Right renal pelvis (tissue), 4 donors: ENCODE measurements around the gene TFAP2C. TPM values are rescaled to one million over a fixed set of nuclear protein-coding genes. Genes with fewer than 3 reads are reported as not detected.
"Not testable (repeated sequence)": the region's sequence is repeated elsewhere in the genome, so short reads cannot be mapped to it uniquely, and the experiment has no call there.

Experiments
- DNase-seq, 4 donors: peaks; one replicate each; pipeline ENCODE4 v3.0.0-alpha.2; 2013; ENCODE audit warnings: low read depth in 4 of 4, low spot score in 3 of 4, missing footprints in 1 of 4
- polyA plus RNA-seq, 4 donors: library from polyadenylated mRNA; unstranded; fragments of 120-200 nt; gene quantifications; one replicate each; pipeline ENCODE4 v1.2.1, GENCODE V29; 2013; ENCODE audit not compliant: insufficient read length in 4 of 4

Gene TFAP2C
- polyA plus RNA-seq, 4 donors, result 0.82 to 1.3 (median 1.1) TPM

GRCh38 chr20:56614196-56614595 lies 14.9 kb upstream of the TFAP2C start:
- DNase-seq, result no peak

GRCh38 chr20:56616716-56617115 lies 12.4 kb upstream of the TFAP2C start:
- DNase-seq, result no peak

DNA sequence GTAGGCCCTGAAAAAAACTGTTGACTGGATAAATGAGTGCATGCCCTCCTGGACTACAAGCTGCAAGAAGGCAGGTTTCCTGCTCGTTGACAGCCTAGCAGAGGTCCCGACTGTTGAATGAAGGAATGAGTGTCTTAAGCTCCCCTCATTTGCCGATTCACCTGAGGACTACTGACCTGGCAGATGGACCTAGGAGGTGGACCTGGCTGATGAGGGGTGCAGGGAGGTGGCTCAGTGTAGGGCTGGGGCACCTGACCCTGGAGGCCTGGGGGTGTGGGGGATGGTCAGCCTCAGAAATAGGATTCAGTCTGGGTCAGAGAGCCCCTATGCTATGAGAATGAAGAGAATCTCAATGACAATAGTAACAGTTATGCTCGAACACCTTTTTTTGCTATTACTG lies 11.6 kb upstream of the TFAP2C start:
- DNase-seq, result no peak

DNA sequence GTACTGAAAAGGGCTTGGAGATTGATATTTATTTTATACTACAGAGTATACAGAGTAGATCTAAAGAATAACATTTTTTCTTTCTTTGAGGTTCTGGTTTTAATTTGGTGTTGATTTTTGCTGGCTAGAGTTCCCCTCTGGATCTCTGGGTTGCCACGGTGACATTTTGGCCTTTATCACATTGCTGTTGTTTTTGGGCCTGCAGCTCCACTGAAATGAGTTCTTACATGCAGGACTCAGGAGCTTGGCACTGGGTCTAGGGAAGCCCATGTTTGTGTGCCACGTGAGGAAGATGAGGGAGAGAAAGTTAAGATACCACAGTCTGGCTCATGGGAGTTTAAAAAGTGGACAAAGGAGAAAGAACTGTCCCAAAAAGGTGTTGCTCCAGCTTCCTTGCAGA lies 7.4 kb upstream of the TFAP2C start:
- DNase-seq, result no peak

- DNase-seq, result not testable (repeated sequence)
Measured at GRCh38 chr20:56623930-56624329, 5.2 kb upstream of the TFAP2C start.

DNA sequence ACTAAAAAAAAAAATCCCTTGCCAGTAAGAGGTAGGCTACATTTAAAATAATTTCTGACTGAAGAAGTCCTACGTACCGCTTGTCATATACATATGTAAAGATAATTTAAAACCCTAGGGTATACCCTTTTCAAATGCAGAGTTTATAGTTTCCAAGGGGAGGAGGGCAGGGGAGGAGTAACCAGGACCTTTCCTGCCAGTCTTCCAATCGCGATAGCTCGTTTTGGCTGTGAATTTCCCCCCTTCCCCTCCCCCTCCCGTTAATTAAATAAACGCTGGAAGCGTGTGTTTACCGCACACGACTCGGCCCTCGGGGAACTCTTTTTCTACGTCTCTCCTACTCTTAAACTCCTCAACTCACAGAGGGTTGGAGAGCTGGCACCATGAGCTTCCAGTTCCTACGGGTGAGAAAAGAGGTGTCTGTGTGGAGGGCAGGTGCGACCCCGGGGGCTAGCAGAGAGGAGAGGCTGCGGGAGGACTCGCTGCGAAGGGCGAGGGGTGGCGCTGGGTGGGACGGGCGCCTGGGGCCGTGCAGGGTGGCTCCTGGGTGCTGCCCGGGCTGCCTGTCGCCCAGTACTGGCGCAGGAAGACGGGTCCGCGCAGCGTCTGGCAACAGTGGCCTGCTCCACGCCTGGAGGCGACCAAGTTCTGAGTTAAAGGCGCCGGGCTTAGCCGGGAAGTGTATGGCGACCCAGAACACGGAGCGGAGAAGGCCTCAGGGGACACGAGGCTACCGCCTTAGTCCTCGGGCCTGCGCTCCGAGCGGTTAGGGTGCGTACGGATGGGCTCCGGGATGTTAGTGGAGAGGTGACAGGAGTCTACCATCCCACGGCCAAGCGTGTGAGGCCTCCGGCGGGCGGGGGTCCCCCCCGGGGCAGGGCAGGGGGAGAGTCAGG lies 4.1 kb upstream of the TFAP2C start:
- DNase-seq, result no peak

GRCh38 chr20:56625837-56626236 lies 3.3 kb upstream of the TFAP2C start:
- DNase-seq, result no peak

GRCh38 chr20:56626367-56627121 lies 2.6 kb upstream of the TFAP2C start:
- DNase-seq, result no peak

DNA sequence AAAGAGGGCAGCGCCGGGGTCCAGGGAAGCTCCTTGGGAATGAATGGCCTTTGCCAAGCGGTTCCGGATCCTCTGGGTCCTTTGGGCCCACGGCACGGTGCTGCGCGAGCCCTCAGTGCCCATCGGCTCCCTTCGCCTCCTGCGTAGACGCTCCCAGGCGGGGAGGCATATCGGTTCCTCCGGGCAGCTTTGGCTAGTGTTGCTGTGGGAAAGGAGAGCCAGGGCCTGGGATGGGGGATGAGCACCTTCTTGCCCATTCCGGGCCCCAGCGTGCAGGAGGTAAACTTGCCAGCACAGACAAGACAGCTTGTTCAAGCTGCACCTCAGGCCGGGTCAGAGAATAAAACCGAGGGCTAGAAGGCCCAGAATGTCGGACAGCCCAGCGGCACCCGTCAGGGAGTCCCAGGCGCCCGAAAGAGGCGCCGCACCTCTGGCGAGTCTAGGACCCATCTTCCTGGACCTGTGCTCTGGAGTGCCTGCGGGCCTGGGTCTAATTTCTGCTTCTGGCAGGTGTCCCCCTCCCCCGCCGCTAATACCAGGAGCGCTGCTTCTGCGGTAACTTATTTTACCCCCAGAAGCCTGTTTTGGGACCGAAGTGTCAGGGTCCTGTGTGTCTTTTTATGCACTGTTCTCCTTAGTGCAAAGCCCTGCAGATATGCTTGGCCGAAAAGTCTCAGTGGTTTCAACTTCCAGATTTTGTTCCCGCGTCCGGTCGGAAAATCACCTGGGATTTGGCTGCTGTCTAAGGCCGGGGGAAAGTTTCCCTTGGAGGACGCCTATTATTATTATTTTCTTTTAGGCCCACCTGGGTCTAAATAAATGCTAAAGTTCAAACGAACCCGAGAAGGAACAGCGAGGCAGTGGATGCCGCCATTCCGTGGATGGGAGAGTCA lies 1.7 kb upstream of the TFAP2C start:
- no peak for DNase-seq

- no peak for DNase-seq
Measured at GRCh38 chr20:56628015-56628872, 862 bp upstream of the TFAP2C start.

DNA sequence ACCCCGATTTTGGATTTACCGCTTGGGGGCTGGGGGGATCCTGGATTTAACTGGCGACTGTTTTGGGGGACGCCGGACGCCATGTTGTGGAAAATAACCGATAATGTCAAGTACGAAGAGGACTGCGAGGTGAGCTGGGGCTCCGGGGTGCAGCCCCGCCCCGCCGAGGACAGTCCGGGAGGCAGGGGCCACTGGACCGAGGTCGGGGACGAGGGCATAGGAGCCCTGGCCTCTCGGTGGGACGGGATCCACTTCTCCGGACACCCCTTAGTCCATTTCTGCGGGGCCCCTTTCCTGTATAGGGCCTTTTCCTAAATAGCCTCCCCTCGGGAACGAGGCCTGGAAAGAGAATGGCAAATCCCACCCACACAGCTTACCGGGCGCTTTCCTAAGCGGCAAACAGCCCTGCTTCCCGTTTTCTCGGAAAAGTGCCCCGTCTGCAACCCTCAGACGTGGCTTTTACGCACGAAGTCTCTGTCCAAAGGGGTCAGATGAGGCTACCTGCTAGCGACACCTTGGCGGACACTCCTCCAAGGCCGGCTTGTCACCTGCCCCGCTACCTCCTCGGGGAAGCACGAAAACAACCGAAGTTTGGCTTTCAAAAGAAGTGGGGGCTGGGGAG lies 469 bp downstream of the TFAP2C start:
- no peak for DNase-seq

- DNase-seq, result peak in 1 of 4 donors; percentile 48
Measured at GRCh38 chr20:56630086-56630493, 984 bp downstream of the TFAP2C start.

DNA sequence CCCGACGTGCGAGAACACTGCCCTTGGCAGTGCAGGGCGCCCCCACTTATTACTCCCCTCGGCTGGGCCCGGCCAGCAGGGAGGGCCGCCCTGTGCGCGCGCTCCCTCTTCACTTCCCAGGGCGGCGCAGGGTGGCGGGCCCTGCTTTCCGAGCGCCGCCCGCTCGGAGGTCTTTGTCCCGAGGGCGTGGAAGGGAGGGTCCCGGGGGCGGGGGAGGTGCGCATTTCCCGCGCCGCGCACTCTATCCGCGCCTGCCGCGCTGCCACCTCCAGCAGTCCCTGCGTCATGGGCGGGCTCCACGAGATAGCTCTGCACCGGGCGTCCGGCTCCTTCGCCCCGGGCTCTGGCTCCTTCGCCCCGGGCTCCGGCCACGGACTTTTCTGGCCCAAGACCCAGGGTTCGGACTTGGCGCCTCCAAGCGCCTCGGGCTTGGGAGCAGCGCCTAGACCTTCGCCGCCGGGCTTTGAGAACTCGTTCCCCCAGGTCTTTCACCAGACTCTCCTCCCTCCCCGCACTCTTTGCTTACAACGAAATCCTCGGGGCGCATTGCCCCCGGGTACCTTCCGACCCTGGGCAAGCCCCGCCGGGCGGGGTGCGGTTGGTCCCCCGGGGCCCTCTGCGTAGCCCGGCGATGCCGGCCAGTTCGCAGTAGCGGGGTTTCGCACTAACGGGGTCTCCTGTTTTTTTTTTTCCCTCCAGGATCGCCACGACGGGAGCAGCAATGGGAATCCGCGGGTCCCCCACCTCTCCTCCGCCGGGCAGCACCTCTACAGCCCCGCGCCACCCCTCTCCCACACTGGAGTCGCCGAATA lies 1.6 kb downstream of the TFAP2C start:
- no peak for DNase-seq

GRCh38 chr20:56631318-56631989 lies 2.3 kb downstream of the TFAP2C start:
- DNase-seq, result no peak

- DNase-seq, result no peak
Measured at GRCh38 chr20:56631990-56632327, 2.9 kb downstream of the TFAP2C start.

DNA sequence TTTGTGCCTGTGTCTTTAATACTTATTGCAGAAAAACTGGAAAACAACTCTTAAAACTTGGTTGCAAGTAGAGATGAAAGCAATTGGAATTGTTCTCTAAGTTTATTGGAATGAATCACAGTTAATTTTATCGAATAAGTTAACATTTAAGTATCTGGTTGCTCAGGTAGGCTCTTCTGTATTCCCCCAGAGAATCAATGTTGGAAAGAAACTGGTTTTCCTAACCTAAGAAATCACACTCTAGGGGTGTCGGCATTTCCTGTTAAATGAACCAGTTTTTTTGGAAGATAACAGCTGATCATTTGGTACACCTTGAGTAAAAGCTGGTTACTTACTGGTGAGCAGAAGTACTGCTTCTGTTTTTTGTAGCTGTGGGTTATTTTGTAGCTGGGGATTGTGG lies 5.2 kb downstream of the TFAP2C start:
- no peak for DNase-seq

DNA sequence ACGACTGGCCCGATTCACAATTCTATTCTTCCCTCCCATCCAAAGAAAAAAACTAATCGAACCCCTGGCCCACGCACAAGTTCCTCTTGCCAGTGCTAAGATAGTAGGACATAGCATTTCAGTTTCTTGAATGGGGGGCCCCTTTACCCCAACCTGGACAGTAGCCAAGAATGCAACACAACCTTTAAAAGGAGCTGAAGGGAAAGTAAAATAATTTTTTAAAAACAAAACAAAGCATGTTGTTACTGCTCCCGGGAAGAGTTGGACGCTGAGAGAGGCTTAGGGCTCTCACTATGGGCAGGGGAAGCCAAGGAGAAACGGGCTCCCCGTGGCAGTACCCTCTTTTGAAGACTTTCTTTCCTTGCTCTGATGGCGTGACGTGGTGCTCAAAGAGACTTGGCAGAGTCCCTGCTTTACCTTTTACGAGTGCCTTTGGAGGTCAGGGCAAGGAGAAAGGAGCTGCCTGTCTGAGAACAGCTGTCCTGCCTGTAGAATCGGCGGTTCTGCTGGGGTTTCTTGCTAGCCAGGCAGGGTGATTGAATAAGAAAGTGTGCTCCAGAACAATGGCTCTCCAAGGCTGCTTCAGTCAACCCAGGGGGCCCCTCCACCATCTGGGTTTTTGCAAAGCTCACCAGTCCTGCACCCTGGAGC lies 5.8 kb downstream of the TFAP2C start:
- DNase-seq, result no peak

DNA sequence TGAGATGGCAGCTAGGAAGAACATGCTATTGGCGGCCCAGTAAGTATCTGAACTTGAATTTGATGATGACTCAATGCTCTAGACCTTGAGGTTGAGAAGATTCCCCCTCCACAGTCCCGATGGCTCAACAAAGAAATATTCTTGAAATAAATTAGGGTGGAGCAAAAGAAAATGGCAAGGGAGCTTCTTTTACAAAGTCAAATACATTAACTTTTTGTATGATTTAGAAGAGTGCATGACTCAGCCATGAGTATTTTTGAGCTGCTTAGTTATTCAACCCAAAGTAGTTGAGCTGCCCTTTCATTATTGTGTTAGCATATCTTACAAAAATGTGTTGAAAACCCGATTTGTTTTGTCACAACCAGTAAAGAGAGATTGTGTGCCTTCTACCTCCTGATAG lies 7.6 kb downstream of the TFAP2C start:
- no peak for DNase-seq
